Measurements from ENCODE around the gene SPAG6. TPM values are rescaled to one million over a fixed set of nuclear protein-coding genes. Genes with fewer than 3 reads are reported as not detected.

The SPAG6 gene
- total and polyA plus RNA-seq, 2 of the 4 experiments (the other 2 are of a cell fraction): not detected

DNA sequence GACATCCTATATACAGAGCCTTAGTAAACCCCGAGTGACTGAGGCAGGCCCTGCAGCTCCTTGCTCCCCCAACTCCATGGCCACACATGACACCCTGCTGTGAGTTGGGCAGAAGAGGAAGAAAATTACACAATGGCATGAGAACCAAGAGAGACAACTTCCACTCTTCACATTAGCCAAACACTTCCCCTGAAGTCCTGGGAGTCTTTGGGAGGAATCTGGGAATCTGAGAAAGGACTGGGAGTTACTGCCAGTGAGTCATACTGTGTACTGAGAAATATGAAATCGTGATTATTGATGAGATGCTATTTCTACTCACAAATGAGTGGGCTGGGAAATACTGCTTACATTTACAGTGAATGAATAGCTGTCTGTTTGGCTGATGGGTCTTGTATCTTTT lies 116.6 kb downstream of the SPAG6 start:
- in situ Hi-C loops (cut with MboI; ENCODE audit: low sequenced_read_pairs): no loop called here
- ATAC-seq (ENCODE audit: low read depth): no peak

More for the DNA sequence above, 116.6 kb downstream of the SPAG6 start:
- intact Hi-C loops (cut with micrococcal nuclease): no loop called here
- Histone ChIP-seq H2BK120ac (ENCODE audit: low read depth, low read length) (no peak overlapping the region), H3K4me3 (ENCODE audit: insufficient read depth, low read depth, low read length) (no peak overlapping the region), H3K36me3 (ENCODE audit: control insufficient read depth, insufficient read depth, low read length) (no peaks in the 10 kb centered on the region), H3K14ac (replicated peaks; ENCODE audit: low read depth, low read length) (no peak overlapping the region), H2BK5ac (ENCODE audit: low read depth, low read length, poor library complexity, severe bottlenecking) (no peak overlapping the region), H3K18ac (ENCODE audit: low read depth, low read length) (no peak overlapping the region), H3K9me1 (ENCODE audit: insufficient read depth, low read length) (no peaks in the 10 kb centered on the region), H2AFZ (replicated peaks; ENCODE audit: low read length, poor library complexity) (no peak overlapping the region), H2AK5ac (ENCODE audit: low read depth, low read length) (no peak overlapping the region), H3K4ac (ENCODE audit: low read depth, low read length) (no peak overlapping the region), H3K27ac (ENCODE audit: insufficient read depth, low read length) (no peak overlapping the region), H3K4me2 (ENCODE audit: low read depth, low read length) (no peak overlapping the region), H4K5ac (ENCODE audit: low read depth, low read length) (no peak overlapping the region), H4K91ac (ENCODE audit: insufficient read depth, low read depth, low read length) (no peak overlapping the region), H3K27me3 (ENCODE audit: control insufficient read depth, insufficient read depth, low read length) (peaks cover 16% of the 10 kb centered on the region), H2BK20ac (ENCODE audit: low read depth, low read length) (no peak overlapping the region), H3K9me3 (ENCODE audit: control insufficient read depth, insufficient read depth, low read length) (no peaks in the 10 kb centered on the region), H2AK9ac (replicated peaks; ENCODE audit: low read depth, low read length, poor library complexity) (no peak overlapping the region), H3K79me1 (ENCODE audit: low read depth in 1 of 2, low read length in 2 of 2) (no peaks in the 10 kb centered on the region), H3K56ac (ENCODE audit: extremely low read depth, insufficient read depth, low read length) (no peak overlapping the region), H2BK15ac (ENCODE audit: low read depth, low read length) (no peak overlapping the region), H3K23ac (ENCODE audit: low read depth, low read length) (no peak overlapping the region), H3K9ac (ENCODE audit: low read depth, low read length) (no peak overlapping the region), H4K20me1 (ENCODE audit: insufficient read depth, low read length) (no peaks in the 10 kb centered on the region), H3K4me1 (ENCODE audit: control insufficient read depth, insufficient read depth, low read length) (no peaks in the 10 kb centered on the region), H4K8ac (ENCODE audit: low read depth in 2 of 2, low read length in 2 of 2) (no peak overlapping the region)
- dilution Hi-C loops (cut with HindIII; ENCODE audit: low sequenced_read_pairs, unreplicated experiment): no loop called here
- TF ChIP-seq MAZ (IDR thresholded peaks at IDR 0.05; ENCODE audit: borderline replicate concordance, low read depth, low read length) (no peak), BHLHE40 (IDR thresholded peaks at IDR 0.05; ENCODE audit: low read depth, low read length) (no peak), CHD1 (IDR thresholded peaks at IDR 0.05; ENCODE audit: low read depth, low read length) (no peak), POLR2A (IDR thresholded peaks at IDR 0.05; ENCODE audit: low read depth, low read length) (no peak)
- TF ChIP-seq, protein P1, sequence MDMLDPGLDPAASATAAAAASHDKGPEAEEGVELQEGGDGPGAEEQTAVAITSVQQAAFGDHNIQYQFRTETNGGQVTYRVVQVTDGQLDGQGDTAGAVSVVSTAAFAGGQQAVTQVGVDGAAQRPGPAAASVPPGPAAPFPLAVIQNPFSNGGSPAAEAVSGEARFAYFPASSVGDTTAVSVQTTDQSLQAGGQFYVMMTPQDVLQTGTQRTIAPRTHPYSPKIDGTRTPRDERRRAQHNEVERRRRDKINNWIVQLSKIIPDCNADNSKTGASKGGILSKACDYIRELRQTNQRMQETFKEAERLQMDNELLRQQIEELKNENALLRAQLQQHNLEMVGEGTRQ (IDR thresholded peaks at IDR 0.05; ENCODE audit: low read depth, low read length): no peak
- no CpG with 5 or more reads among the region's 2 CpGs for WGBS, 2 experiments (ENCODE audit: extremely low coverage in 2 of 2, insufficient read length in 1 of 2)
- no peak for DNase-seq
- POLR2A ChIA-PET (ENCODE audit: unreplicated experiment): no interaction called here
- CTCF ChIA-PET: no interaction called here
- BruUV-seq (replicated peaks): no TSS peak
